ENCODE results near the gene CELF2.

CELF2 gene

DNA sequence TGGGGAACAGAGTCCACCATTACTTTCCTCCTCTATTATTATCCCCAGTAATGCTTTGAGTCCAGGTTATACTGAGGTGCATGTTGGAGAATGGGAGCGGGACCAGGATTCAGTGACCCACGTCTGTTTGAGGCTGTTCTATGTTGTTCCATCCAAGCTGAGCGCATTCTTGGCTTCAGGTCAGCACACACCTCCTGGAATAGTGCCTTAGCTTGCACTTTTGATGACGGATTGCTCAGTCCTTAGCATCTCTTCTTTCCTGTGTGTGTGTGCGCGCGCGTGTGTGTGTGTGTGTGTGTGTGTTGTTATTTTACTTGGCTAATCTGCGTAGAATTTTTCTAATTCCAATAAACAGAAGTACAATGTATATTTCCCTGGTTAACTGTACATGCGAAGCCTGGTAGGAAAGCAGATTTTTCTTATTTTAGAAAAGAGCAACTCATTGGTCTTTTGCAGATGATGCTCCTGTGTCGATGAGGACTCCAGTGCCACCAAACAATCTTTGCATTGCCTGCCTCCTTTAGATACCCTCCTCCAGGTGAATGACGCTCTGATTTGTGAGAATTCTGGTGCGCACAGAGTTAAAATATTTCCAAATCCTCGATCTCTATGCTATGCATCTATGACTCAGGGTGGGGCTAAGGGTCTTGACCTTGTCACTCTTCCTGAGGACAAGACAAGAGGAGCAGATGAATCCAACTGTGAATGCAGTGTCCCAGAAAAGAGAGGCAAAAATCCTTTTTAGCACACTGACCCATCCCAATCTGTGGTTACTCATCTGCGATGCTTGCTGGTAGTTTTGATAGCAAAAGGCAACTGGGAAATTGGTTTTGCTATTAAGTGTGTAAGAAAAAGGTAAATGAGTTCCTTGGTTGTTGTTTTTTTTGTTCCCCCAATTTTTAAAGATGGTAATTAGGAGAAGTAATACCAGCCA, 13.3 kb upstream of the CELF2 start:
- DNase-seq = no peak

DNA sequence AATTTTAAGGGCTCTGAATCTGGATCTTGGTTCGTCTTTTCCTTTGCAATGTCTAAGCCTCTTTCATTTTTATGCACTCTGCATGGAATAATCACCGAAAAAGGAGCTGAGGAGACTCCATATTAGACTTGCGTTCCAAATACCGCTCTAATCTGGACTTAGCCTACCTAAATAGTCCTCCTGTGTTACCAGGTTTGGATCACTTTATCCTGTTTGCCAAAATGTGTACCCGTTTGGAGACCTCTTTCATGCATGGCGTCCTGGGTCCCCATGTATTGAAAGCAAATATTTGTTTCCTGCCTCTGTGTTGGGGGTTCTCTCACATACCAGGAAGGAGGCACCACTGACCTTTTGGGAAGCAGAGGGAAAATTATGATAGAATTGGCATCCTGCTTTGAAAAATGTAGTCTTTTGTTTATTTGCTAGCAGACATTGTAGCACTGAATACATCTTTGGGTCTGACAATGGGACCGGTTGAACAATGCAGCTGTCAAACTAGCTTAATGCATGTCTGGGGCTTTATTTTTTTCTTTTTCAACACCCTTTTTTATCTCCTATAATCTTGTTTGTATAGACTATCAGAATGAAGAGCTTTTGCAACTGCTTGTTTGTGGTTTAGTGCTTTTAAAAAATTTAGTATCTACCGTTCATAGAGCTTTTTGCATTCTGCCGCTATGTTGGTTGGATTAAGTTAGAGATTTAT, 11.8 kb upstream of the CELF2 start:
- no peak for DNase-seq

DNA sequence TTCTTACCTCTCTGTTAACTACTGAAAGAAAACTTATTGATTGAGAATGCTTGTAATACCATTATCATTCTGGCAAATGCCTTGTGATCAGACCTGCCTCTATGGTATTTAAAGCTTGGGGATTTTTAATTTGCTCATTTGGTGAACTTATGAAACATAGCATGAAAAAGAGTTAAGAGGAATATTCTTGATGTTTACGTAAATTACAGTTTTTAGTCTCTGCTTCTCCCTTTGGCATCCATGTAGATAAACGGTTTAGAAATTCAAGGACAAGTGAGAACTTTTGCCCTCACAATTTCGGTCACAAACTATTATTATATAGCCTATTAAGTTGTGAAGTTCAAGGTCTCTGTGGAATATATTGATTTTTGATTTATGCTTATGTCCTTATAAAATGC, 11.2 kb upstream of the CELF2 start:
- no peak for DNase-seq

DNA sequence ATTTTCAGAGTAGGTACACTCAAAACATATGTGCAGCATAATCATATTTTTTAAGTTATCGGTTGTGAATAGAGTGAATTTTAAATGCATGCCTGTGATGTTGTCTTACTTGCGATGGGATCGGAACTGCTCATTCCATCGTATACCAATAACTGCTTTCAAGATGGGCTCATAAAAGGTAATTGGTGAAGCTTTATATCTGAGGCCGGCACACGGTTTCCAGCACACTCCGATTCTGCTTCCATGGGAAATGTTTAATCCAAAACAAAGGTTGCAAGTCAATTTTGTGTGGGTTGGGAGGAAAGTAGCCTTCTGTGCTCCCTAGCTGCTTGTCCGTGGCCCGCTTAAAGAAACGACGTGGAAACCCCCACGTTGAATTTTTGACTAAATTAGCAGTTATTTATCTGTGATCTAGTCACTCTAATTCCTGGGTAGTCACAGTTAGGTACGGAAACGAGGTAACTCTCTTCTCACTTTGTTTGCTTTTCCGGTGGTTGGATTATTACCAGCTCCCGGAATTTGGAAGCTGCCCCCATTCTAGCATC, 10.1 kb upstream of the CELF2 start:
- no peak for DNase-seq

DNA sequence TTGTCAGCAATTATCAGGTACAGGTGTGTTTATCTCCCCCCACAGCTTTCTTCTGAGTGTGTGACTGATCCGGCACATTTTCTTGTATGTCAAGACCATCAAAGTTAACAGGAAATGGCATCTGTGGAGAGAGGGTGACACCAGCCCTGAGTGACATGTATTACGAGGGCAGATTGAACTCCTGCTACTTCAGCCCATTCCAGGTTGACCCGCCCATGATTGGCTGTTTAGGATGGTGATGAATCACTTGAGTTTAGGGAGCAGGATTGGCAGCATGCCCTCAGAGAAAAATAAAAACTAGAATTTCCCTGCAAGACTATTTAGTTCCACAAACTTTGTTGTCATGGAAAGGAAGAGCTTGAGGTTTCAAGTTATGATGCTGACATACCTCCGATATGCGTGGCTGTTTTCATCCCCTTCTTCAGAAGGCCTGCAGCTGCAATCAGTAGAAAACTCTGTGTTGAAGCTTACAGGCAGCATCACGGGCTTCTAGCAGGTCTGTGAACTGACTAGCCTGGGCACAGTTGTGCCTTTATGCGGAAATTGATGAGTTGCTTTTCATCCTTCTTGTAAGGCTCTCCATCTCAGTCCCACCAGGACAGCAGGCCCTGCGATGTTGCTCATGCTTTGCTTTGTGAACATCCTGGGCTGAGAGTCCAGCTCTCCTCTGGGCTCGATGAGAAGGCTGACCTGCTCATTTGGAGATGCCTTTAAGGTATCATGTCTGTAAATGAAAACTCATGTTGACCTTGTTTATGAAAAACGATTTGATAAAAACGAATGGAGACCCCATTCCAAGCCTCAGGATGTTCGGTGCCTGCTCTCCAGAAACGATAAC, 8.0 kb upstream of the CELF2 start:
- no peak for DNase-seq

DNA sequence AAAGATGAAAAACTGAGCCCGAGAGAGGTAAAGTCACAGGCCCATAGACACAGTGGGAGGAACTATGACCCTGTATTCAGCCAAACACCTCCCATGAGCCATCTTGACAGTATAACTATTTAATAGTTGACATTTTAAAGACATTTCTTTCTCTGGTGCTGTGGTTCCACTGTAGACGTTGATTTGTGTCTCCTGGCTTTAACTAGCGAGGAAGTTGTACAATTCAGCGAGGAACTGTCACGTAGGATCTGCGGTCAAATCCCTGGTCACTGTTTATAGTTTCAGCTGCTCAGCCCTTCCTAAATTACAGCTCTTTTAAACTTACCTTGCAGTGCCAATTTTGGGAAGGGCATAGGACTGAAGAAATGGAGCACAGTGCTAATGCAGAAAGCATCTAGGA, 7.1 kb upstream of the CELF2 start:
- no peak for DNase-seq

DNA sequence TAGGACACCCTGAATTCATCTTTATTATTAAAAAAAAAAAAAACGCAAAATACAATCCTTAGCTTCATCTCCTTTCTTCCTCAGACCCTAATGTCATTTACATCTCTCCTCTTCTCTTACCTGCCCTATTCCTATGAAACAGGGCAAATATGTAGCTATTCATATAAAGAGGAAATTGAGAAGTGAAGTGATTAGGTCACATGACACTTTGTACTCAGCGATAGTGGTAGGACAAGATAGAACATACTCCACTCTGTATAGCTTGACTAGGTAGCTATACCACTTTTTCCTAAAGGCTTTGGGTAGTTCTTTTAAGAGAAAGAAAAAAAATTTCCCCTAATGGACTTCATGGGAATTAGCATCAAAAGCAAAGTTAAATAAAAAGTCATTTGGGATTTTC, 6.2 kb upstream of the CELF2 start:
- DNase-seq = no peak

DNA sequence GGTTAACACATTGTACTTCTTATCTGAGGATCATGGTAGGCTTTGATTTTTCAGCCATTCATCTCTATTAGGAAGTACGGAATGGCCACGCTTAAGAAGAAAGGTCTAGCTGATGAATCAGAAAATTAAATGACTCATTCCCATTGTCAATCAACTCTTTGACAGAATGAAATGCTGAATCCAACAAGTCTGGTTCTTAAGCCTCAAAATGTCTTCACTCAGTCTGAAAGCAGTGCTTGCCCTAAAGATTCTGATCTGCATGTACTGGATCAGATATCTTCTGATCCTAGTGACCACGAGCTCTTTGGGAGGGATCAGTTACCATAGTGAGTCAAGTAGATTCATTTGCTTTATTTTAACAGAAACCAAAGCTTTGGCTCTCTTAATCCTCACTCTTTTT, 5.7 kb upstream of the CELF2 start:
- no peak for DNase-seq

DNA sequence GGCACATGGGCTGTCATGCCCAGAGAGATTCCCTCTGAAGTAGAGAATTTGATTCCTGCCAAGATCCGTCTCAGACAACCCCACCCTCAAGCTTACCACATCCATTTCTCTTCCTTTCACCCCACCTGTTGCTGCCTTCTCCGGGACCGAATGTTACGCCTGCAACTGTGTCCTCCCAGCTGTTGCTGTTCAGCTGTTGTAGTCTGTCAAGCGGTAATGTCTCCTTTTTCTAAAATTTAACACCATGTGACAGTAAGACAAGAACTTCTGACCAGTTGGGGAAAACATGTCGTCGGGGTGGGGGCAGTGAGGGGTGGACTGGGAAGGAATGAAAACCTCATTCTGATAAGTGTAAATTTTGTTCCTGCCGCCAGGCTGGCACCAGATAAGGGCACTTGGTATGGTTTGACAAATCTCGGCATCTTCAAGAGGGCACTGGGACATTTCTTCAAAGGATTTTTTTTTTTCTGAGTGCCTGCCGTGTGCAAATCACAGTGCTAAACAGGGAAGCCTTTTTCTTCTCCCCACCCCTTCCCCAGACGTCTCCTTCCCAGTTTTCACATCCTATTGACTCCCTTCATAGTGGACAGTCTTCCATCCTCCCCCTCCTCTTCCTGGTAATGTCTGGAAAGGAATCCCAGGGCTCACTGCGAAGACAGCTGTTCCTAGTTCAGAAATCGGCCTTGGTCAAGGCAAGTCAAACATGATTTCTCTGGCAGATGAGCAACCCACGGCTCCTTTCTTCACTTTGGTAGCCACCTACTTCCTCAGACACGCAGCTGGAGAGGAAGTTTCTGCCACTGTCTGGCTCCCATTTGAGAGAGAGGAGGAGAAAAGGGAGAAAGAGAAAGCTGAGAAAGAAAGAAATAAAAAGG, 5.0 kb upstream of the CELF2 start:
- DNase-seq = no peak

DNA sequence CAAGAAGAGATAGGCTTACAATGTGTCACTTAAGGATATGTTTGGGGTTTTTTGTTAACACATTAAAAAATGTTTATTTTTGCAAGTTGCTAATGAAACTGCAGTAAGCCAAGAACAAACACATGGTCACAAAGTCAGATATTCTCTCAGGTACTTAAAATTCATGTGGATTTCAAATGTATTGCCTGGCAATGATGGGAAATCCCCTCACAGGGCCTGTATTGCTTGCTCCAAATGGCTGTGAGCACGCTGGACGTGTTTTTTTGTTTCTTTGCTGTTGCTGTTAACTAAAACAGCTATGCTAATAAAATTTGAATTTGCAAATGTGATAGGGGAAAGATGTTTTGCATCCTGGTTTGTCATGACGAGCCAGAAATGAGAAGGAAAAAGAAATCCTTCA, 3.8 kb upstream of the CELF2 start:
- no peak for DNase-seq

DNA sequence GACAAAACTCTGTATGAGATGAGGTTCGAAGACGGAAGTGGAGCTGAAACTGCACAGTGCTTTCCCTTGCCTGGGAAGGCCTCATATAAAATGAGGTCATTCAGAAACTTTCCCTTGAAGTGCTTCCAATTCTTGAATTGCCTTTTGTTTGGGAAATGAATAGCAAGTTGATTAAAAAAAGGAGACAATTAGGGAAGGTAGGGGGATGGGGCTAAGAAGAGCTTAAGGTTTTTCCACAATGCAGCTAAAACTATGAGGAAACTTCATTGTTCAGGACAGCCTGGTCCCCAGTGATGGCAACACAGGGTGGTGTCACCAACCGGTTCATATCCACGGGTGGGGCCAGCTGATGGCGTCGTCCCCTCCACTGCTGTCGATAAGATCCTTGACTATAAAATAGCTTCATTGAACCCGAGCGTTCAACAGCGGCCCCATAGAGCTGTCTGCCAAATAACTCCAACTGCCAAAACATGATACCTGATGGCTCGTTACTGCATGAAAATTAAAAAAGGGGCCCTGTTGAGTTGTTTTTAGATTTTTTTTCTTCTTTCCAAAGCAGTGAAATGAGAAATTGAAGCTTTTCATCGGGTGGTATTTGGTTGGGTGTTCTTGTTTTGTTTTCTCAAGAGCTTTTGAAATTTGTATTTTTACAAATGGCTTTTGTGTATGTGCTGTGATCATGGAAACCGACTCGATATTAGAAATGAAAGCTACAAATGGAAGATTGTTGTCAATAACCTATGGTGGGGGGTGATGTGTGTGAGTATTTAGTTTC, 2.8 kb upstream of the CELF2 start:
- no peak for DNase-seq

DNA sequence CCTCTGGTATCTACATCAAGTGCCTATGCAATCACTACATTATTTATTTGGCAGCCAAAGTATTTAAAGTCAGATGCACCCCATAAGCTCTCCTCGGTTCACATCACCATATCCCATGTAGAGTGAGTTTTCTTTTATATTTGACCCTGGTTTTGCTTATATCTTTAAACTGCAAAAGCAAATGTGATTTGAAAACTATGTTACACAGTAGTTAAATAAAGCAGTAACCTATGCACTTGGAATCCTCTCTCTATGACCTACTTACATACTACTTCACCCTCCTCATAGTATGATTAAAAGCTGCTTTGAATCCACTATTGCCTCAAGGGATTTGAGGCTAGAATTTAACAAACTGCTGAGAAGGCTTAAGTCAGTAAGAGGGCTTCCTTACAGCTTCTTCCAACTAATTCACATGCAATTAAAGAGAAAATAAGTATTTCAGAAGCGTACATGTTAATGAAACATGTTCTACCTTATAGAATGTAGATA, 2.2 kb upstream of the CELF2 start:
- DNase-seq = no peak

DNA sequence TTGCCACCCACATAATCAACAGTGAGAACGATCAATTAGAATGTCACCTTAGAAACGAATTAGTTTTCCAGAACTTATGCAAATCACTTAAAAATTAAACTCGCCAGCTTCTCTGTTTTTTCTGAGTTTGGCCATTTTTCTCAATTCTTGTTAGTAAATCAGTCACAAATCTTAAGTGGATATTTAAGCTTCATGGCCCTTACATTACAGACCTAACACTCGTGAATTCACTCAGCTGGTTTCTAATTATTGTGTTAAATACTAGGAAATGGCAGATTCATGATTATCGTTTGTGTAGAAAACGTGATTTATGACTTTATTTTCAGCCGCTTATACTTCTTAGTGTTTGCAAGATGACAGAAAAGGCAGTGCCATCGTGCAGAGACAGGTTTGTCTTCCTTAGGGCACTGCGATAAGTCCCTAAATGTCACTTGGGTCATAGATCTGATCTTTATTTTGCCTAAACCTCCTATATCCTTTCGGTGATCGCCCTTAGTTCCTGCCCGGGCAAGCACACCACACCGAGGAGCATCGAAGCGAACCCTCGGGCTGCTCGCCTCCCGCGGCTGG, 587 bp upstream of the CELF2 start:
- DNase-seq = peak; percentile 19

DNA sequence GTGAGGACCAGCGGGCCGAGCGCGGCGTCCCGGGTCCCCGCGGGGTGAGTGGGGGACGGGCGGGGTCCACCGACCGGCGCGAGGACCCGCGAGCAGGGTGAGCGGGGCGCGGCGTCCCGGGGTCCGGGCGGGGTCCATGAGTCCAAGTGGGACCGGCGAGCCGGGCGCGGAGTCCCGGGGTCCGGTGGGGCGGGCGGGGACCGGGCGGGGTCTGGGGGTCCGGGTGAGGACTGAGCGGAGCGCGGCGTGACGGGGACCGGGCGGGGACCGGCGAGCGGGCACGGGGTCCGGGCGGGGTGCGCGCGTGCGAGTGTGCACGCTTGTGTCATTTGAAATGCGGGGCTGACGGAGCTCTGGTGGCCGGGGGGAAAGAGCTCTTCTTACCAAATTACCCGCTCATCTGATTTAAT, 765 bp downstream of the CELF2 start:
- DNase-seq = no peak

DNA sequence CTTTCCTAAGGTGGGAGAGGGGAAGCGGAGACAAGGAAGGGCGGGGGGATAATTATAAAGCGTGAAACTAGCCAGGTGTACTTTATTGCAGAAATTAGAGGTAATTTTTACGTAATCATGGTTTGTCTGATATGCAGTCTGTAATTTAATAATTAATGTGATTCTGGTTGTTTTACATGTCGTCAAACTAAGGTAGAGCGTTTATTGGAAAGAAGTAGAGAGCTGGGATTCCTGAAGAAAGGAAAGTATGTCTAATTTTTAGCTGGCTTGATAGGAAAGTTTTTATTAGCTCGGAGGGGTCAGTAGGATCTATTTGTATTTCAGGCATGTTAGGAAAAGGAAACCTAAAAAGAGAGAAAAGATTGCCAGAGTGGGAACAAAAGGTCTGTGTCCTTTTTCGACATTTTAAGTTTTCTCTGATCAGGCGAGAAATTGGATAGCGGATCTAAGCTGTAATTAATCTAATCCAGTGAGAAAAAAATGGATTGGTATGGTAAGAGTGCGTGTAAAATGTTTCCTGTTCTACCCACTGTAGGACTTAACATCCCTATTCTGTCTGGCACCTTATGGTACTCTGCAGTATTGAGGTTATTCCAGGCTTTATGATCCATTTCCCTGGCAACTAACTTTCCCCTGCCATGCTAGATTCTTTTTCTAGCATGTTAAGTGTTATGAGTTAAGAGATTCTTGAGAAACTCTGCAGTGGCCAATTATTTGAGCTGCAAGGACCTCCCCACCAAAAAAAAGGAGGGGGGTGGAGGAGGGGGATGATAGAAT, 1.4 kb downstream of the CELF2 start:
- no peak for DNase-seq

DNA sequence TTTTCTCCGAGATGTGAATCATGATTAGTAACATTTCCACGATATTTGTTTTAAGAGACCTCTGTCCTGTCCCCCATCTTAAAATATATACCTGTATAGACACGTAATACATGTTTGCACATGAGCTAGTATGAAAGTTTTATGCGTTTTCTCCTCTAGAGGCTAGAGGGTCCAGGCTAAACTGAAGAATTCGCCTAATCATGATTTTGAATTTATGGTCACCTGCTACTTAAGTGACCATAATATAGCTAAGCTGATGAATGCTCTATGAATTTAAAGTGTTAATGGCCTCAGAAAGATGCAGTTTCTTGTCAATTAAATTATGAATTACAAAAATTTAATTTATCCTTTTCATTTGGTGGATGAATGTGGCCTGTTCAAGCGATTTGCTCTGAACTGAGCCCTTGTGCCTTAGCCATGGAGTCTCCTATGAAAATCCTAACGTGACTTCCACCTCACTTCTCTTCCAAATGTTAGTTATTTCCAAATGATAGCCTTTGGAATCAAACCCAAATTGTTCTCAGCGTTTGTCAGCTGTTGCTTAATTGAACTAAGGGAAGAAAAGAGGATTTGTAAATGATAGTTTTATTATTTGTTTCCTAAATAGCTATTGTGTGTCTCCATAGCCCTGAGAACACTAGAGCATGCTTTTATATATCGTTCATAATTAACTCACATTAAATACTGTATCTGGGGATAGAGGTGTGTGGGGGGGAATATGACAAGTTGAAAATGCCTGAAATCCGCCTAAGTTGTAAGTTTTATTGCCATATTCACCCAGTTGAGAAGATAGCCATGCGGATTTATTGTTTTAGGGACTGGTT, 2.3 kb downstream of the CELF2 start:
- DNase-seq = no peak

DNA sequence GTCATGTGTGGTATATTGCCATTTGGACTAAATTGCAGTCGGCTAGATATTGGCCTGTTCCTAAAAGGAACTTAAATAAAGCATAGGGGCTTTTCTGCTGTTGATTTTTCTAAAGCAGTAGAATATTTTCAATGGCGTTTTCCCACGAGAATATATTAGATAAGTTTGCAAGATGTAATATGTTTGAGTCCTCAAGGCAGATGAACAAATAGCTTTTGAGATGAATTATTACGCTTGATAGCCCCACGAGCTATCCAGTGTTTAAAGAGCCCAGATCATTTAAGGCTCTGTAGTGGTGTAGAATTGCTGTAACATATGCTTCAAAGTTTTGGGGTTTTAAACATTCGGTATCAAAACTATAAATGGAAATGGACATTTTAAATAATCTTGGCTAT, 2.9 kb downstream of the CELF2 start:
- DNase-seq = no peak

DNA sequence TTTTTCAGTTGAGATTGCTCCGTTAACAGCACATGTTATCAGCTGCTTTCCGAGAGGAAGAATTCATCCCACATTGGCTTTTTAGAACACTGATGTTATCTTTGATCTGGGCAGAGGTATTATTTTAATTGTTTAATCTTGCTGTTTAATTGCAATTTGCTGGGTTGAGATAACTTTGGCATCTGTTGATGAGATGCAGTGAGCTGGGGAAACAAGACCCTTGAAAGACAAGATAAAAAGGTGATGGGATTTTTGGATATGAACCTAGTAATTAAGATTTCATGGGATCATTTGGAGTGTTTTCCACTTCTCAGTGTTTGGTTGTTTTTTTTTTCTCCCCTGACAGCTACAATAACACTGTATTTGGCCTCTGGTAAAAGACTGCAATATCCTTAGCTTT, 4.5 kb downstream of the CELF2 start:
- no peak for DNase-seq

Measured in KG1 (cell line).